Activated CD4-positive, alpha-beta T cell treated with anti-CD3 and anti-CD28 coated beads, Interleukin-10, Interleukin-2, amounts not matched to agents 100 ng/mL and 50 ng/mL, durations not matched to agents 16 hours and 8 hours (primary cell): ENCODE data around the gene DCAF5.
"Not testable (repeated sequence)": the region's sequence is repeated elsewhere in the genome, so short reads cannot be mapped to it uniquely, and the experiment has no call there.

ENCODE experiments used
- DNase-seq: peaks from one replicate; pipeline ENCODE4 v3.0.0-alpha.2; 2020

Gene DCAF5

GRCh38 chr14:69094481-69094880 is 58.4 kb downstream of the DCAF5 start:
- no peak for DNase-seq

GRCh38 chr14:69093631-69094421 is 59.1 kb downstream of the DCAF5 start:
- DNase-seq: no peak

- peak; percentile 36 for DNase-seq
These were observed 60.0 kb downstream of the DCAF5 start for GRCh38 chr14:69092840-69093422.

- DNase-seq: no peak
These were observed 61.2 kb downstream of the DCAF5 start for GRCh38 chr14:69091695-69092094.

- no peak for DNase-seq
These were observed 61.9 kb downstream of the DCAF5 start for GRCh38 chr14:69091006-69091405.

- peak; percentile 37 for DNase-seq
These were observed 62.6 kb downstream of the DCAF5 start for GRCh38 chr14:69090187-69090789.

GRCh38 chr14:69089046-69089445 is 63.9 kb downstream of the DCAF5 start:
- no peak for DNase-seq

GRCh38 chr14:69088586-69088985 is 64.3 kb downstream of the DCAF5 start:
- DNase-seq: no peak

- DNase-seq: no peak
These were observed 65.9 kb downstream of the DCAF5 start for GRCh38 chr14:69087061-69087461.

- no peak for DNase-seq
These were observed 66.4 kb downstream of the DCAF5 start for GRCh38 chr14:69086537-69086936.

- DNase-seq: no peak
These were observed 68.9 kb downstream of the DCAF5 start for GRCh38 chr14:69084023-69084422.

GRCh38 chr14:69083181-69083580 is 69.7 kb downstream of the DCAF5 start:
- no peak for DNase-seq

GRCh38 chr14:69081271-69081670 is 71.6 kb downstream of the DCAF5 start:
- DNase-seq: no peak

GRCh38 chr14:69079747-69080146 is 73.2 kb downstream of the DCAF5 start:
- no peak for DNase-seq

- DNase-seq: no peak
These were observed 73.7 kb downstream of the DCAF5 start for GRCh38 chr14:69079188-69079742.

- DNase-seq: no peak
These were observed 75.1 kb downstream of the DCAF5 start for GRCh38 chr14:69077841-69078240.

- DNase-seq: not testable (repeated sequence)
These were observed 75.7 kb downstream of the DCAF5 start for GRCh38 chr14:69077185-69077584.

GRCh38 chr14:69076341-69076740 is 76.6 kb downstream of the DCAF5 start:
- DNase-seq: no peak

- DNase-seq: no peak
These were observed 79.0 kb downstream of the DCAF5 start for GRCh38 chr14:69073915-69074314.

- no peak for DNase-seq
These were observed 79.5 kb downstream of the DCAF5 start for GRCh38 chr14:69073429-69073828.

- no peak for DNase-seq
These were observed 80.3 kb downstream of the DCAF5 start for GRCh38 chr14:69072584-69072983.

- DNase-seq: no peak
These were observed 84.0 kb downstream of the DCAF5 start for GRCh38 chr14:69068744-69069421.
